Measurements from ENCODE around the gene CHGA. TPM values are rescaled to one million over a fixed set of nuclear protein-coding genes. Genes with fewer than 3 reads are reported as not detected.

The CHGA gene
- polyA plus RNA-seq, 3 donors: not detected

DNA sequence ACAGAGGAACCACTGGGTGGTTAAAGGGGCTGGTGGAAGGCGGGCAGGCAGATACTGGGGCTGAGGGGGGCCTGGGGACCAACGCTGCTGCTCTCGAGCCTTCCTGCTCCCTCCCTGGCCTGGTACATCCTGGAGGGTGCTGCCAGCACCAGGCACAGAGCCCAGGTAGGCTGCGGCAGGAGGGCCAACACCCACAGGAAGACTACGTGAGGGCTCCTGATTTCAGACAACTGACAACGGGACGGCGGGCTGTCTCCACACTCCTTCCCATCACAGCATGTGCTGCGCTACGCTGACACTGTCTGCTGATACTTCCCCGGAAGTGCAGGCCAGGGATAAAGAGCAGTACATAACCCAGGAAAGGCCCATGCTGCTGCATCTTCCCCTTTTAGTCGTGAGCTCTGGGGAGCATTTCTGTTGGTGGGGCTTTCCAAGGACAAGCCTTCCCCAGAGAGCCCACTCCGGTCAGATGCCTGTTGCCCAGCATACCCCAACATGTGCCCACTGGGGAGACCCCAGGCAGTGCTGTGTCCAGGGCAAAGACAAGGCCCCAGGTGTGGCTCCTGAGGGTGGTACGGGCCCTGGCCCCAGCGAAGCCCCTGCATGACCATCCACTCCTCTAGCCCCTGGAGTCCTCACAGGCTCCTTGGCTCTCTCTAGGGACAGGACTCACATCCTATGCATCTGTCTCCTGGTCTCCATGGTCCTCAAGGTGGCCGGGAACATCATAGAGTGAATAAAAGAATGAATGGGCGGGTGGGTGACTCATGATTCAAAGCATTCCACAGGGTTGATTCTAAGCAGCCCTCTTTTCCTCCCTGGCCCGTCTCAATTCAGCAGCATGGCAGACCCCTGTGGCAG, 38.0 kb downstream of the CHGA start:
- intact Hi-C loops (cut with micrococcal nuclease): no loop called here
- 96% methylated on average over 14 of the region's 18 CpGs for WGBS (ENCODE audit: insufficient coverage)
- Mint-ChIP-seq H3K27me3 (ENCODE audit: low read depth in 3 of 3) (peaks cover 0 to 1% (median 1%) of the 10 kb centered on the region in 3 donors), H3K27ac (peak overlapping the region in 2 of 7 donors; percentile 25 to 56), H3K36me3 (peaks cover 73 to 81% of the 10 kb centered on the region in 2 donors), H3K9me3 (peaks cover 0 to 2% (median 0%) of the 10 kb centered on the region in 7 donors), H3K4me3 (no peak overlapping the region), H3K4me1 (peaks cover 8% of the 10 kb centered on the region)
- H4K20me1 ChIP-seq (ENCODE audit: insufficient read depth, low read length): peaks cover 90% of the 10 kb centered on the region
- no peak for TF ChIP-seq CTCF (IDR thresholded peaks at IDR 0.05)
- peaks cover 37% of the 10 kb centered on the region for H3K79me2 ChIP-seq (ENCODE audit: insufficient read depth, low read length)
- no peak overlapping the region for H3K9ac ChIP-seq (ENCODE audit: insufficient read depth, low read length, poor library complexity, severe bottlenecking)
- no peaks in the 10 kb centered on the region for H3K27me3 ChIP-seq (ENCODE audit: control insufficient read depth in 2 of 2, insufficient read depth in 2 of 2, low read length in 2 of 2)
- no peak for DNase-seq
- H3K27ac ChIP-seq (ENCODE audit: low read depth in 1 of 2, low read length in 2 of 2): no peak overlapping the region
- H3K4me2 ChIP-seq (replicated peaks; ENCODE audit: extremely low read depth, low read length, poor library complexity, severe bottlenecking): no peak overlapping the region
- peaks cover 69 to 82% of the 10 kb centered on the region in 2 donors for H3K36me3 ChIP-seq (replicated peaks in 1 of 2; ENCODE audit: control insufficient read depth in 1 of 2, insufficient read depth in 2 of 2, low read length in 2 of 2)
- H3K9me3 ChIP-seq (replicated peaks in 1 of 2; ENCODE audit: control insufficient read depth in 1 of 2, insufficient read depth in 1 of 2, low read length in 2 of 2): no peaks in the 10 kb centered on the region
- H3K4me3 ChIP-seq (replicated peaks in 1 of 3; ENCODE audit: low read depth in 2 of 3, low read length in 3 of 3): no peak overlapping the region
- peaks cover 0 to 2% of the 10 kb centered on the region in 2 donors for H3K4me1 ChIP-seq (ENCODE audit: control insufficient read depth in 1 of 2, insufficient read depth in 2 of 2, low read length in 2 of 2)
- no peak overlapping the region for H2AFZ ChIP-seq (ENCODE audit: insufficient read depth, low read depth, low read length, poor library complexity, severe bottlenecking)

GRCh38 chr14:92961567-92961855, 38.6 kb downstream of the CHGA start:
- H3K4me3 ChIP-seq (replicated peaks in 1 of 3; ENCODE audit: low read depth in 2 of 3, low read length in 3 of 3): no peak overlapping the region
- no peak for DNase-seq
- Mint-ChIP-seq H3K27me3 (ENCODE audit: low read depth in 3 of 3) (peaks cover 0 to 1% (median 1%) of the 10 kb centered on the region in 3 donors), H3K27ac (peak overlapping the region in 2 of 7 donors; percentile 25 to 56), H3K36me3 (peaks cover 68 to 75% of the 10 kb centered on the region in 2 donors), H3K4me3 (no peak overlapping the region), H3K4me1 (peaks cover 8% of the 10 kb centered on the region), H3K9me3 (peaks cover 0 to 3% (median 0%) of the 10 kb centered on the region in 7 donors)
- H3K4me1 ChIP-seq (ENCODE audit: control insufficient read depth in 1 of 2, insufficient read depth in 2 of 2, low read length in 2 of 2): peaks cover 0 to 2% of the 10 kb centered on the region in 2 donors
- intact Hi-C loops (cut with micrococcal nuclease): no loop called here
- no peak overlapping the region for H3K27ac ChIP-seq (ENCODE audit: low read depth in 1 of 2, low read length in 2 of 2)
- TF ChIP-seq CTCF (IDR thresholded peaks at IDR 0.05): no peak
- peaks cover 68 to 76% of the 10 kb centered on the region in 2 donors for H3K36me3 ChIP-seq (replicated peaks in 1 of 2; ENCODE audit: control insufficient read depth in 1 of 2, insufficient read depth in 2 of 2, low read length in 2 of 2)
- H2AFZ ChIP-seq (ENCODE audit: insufficient read depth, low read depth, low read length, poor library complexity, severe bottlenecking): no peak overlapping the region
- peaks cover 43% of the 10 kb centered on the region for H3K79me2 ChIP-seq (ENCODE audit: insufficient read depth, low read length)
- H3K27me3 ChIP-seq (ENCODE audit: control insufficient read depth in 2 of 2, insufficient read depth in 2 of 2, low read length in 2 of 2): no peaks in the 10 kb centered on the region
- H3K9me3 ChIP-seq (replicated peaks in 1 of 2; ENCODE audit: control insufficient read depth in 1 of 2, insufficient read depth in 1 of 2, low read length in 2 of 2): no peaks in the 10 kb centered on the region
- H3K9ac ChIP-seq (ENCODE audit: insufficient read depth, low read length, poor library complexity, severe bottlenecking): no peak overlapping the region
- H4K20me1 ChIP-seq (ENCODE audit: insufficient read depth, low read length): peaks cover 92% of the 10 kb centered on the region
- no peak overlapping the region for H3K4me2 ChIP-seq (replicated peaks; ENCODE audit: extremely low read depth, low read length, poor library complexity, severe bottlenecking)
- WGBS (ENCODE audit: insufficient coverage): 100% methylated on average over 5 of the region's 7 CpGs
